ENCODE data around the gene EFHB.
"Not testable (repeated sequence)": the region's sequence is repeated elsewhere in the genome, so short reads cannot be mapped to it uniquely, and the experiment has no call there.

EFHB gene

GRCh38 chr3:19903649-19904048 lies 30.4 kb downstream of the EFHB start:
- no peak for DNase-seq (ENCODE audit: low read depth)
- H3K4me3 ChIP-seq (ENCODE audit: low read depth, low read length) = no peak overlapping the region
- no peak for TF ChIP-seq CTCF (IDR thresholded peaks at IDR 0.05; ENCODE audit: insufficient read depth, low read depth, low read length, missing control alignments)

- no peak for DNase-seq (ENCODE audit: low read depth)
- no peak overlapping the region for H3K4me3 ChIP-seq (ENCODE audit: low read depth, low read length)
- TF ChIP-seq CTCF (IDR thresholded peaks at IDR 0.05; ENCODE audit: insufficient read depth, low read depth, low read length, missing control alignments) = no peak
Measured at GRCh38 chr3:19901918-19902317, 32.1 kb downstream of the EFHB start.

GRCh38 chr3:19901337-19901736 lies 32.7 kb downstream of the EFHB start:
- H3K4me3 ChIP-seq (ENCODE audit: low read depth, low read length) = no peak overlapping the region
- DNase-seq (ENCODE audit: low read depth) = no peak
- no peak for TF ChIP-seq CTCF (IDR thresholded peaks at IDR 0.05; ENCODE audit: insufficient read depth, low read depth, low read length, missing control alignments)

- DNase-seq (ENCODE audit: low read depth); H3K4me3 ChIP-seq (ENCODE audit: low read depth, low read length): not testable (repeated sequence)
Measured at GRCh38 chr3:19899833-19900232, 34.2 kb downstream of the EFHB start.

- no peak for TF ChIP-seq CTCF (IDR thresholded peaks at IDR 0.05; ENCODE audit: insufficient read depth, low read depth, low read length, missing control alignments)
- DNase-seq (ENCODE audit: low read depth) = no peak
- H3K4me3 ChIP-seq (ENCODE audit: low read depth, low read length) = no peak overlapping the region
Measured at GRCh38 chr3:19899264-19899663, 34.8 kb downstream of the EFHB start.

GRCh38 chr3:19898721-19899120 lies 35.3 kb downstream of the EFHB start:
- no peak for TF ChIP-seq CTCF (IDR thresholded peaks at IDR 0.05; ENCODE audit: insufficient read depth, low read depth, low read length, missing control alignments)
- no peak for DNase-seq (ENCODE audit: low read depth)
- H3K4me3 ChIP-seq (ENCODE audit: low read depth, low read length) = no peak overlapping the region

- TF ChIP-seq CTCF (IDR thresholded peaks at IDR 0.05; ENCODE audit: insufficient read depth, low read depth, low read length, missing control alignments) = no peak
- DNase-seq (ENCODE audit: low read depth) = no peak
Measured at GRCh38 chr3:19891740-19892139, 42.3 kb downstream of the EFHB start.

More at GRCh38 chr3:19891740-19892139, 42.3 kb downstream of the EFHB start:
- H3K4me3 ChIP-seq (ENCODE audit: low read depth, low read length) = no peak overlapping the region

Measured in GM12865 (cell line).